ENCODE results near the gene CD47. TPM values are rescaled to one million over a fixed set of nuclear protein-coding genes. Genes with fewer than 3 reads are reported as not detected.
A peak's percentile ranks its signal among the peaks of the same experiment; 100 is the strongest.

CD47 gene
- polyA plus RNA-seq (2013, experiment 1 of 4): 49.8 TPM
- polyA plus RNA-seq (2013, experiment 2 of 4): 62.4 TPM
- polyA plus RNA-seq (2013, experiment 3 of 4): 64.6 TPM
- polyA plus RNA-seq (2013, experiment 4 of 4): 75.0 TPM

DNA sequence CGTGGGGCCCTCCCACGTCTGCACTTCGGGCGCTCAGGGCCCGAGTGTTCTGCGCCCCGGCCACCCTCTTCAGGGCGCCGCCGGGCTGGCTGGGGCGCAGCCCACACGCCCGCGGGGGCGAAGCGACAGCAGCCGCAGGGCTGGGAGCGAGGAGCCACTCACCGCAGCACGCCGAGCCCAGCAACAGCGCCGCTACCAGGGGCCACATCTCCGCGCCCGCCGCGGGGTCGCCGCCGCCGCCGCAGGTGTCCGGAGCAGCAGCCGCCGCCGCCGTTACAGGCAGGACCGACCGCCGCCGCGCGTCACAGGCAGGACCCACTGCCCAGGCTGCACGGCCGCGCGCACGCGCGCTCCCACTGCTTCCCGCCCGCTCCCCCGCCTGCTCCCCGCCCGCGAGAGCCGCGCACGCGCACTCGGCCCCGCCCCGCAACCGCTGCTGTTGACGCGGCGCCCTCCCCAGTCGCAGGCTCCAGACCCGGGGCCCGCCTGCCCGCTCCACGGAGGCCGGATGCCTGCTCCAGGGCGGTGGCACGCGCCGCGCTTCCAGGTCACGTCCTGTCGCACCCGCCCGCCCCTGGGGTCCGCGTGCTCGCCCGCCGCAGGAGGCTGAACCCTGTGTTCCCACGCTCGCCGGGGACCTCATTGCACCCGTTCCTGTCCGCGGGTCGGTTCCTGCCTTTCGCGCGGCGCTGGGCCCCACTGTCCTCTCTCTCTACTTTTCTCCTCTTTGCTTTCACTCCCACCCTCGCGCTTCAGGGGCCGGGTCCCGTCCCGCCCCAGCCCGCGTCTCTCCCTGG lies at the start of gene CD47:
Gene CD47, minus strand, starts transcription at position 331 of the 797 bp plus-strand sequence. Its CDS starts 123 bp downstream, at position 208.
- H3K4me3 ChIP-seq (ENCODE audit: insufficient read depth, low read depth, low read length): peak within 1 kb of the TSS; percentile 86
- H3K36me3 ChIP-seq (ENCODE audit: control insufficient read depth, insufficient read depth, low read length): no peaks in the 10 kb centered on the region
- H3K27ac ChIP-seq (ENCODE audit: insufficient read depth, low read depth, low read length, poor library complexity, severe bottlenecking): no peak within 1 kb of the TSS
- H3K27me3 ChIP-seq (ENCODE audit: control insufficient read depth, insufficient read depth, low read length, poor library complexity, severe bottlenecking): peaks cover 34% of the 10 kb centered on the region
- H3K4me1 ChIP-seq (ENCODE audit: control insufficient read depth, insufficient read depth, low read length): no peaks in the 10 kb centered on the region
- H3K9me3 ChIP-seq (ENCODE audit: control insufficient read depth, low read length): no peaks in the 10 kb centered on the region
- WGBS, 2 experiments: 0% methylated on average over 106 of the region's 106 CpGs

DNA sequence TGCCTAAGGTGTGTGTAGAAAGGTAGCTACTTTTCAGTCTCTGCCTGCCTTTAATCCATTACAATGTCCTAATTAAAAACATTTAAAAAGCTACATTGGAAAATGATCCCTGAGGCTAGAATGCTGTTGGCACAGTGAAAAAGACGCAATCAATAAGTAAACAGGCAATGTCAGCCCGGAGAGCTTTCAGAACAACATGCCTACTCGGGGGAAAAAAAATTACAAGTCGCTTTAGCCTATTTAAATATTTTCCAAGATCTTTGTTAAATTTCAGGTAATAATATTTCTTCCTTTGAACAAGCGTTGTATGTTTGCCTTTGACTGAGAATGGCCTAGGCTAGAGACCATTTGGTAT lies 46.6 kb upstream of the CD47 start:
- H3K27me3 ChIP-seq (ENCODE audit: control insufficient read depth, insufficient read depth, low read length, poor library complexity, severe bottlenecking): no peaks in the 10 kb centered on the region
- WGBS, 2 experiments: 92 to 96% methylated on average over 5 of the region's 5 CpGs
- no peaks in the 10 kb centered on the region for H3K36me3 ChIP-seq (ENCODE audit: control insufficient read depth, insufficient read depth, low read length)
- H3K4me1 ChIP-seq (ENCODE audit: control insufficient read depth, insufficient read depth, low read length): no peaks in the 10 kb centered on the region
- H3K27ac ChIP-seq (ENCODE audit: insufficient read depth, low read depth, low read length, poor library complexity, severe bottlenecking): no peak overlapping the region
- no peak overlapping the region for H3K4me3 ChIP-seq (ENCODE audit: insufficient read depth, low read depth, low read length)
- H3K9me3 ChIP-seq (ENCODE audit: control insufficient read depth, low read length): no peaks in the 10 kb centered on the region

DNA sequence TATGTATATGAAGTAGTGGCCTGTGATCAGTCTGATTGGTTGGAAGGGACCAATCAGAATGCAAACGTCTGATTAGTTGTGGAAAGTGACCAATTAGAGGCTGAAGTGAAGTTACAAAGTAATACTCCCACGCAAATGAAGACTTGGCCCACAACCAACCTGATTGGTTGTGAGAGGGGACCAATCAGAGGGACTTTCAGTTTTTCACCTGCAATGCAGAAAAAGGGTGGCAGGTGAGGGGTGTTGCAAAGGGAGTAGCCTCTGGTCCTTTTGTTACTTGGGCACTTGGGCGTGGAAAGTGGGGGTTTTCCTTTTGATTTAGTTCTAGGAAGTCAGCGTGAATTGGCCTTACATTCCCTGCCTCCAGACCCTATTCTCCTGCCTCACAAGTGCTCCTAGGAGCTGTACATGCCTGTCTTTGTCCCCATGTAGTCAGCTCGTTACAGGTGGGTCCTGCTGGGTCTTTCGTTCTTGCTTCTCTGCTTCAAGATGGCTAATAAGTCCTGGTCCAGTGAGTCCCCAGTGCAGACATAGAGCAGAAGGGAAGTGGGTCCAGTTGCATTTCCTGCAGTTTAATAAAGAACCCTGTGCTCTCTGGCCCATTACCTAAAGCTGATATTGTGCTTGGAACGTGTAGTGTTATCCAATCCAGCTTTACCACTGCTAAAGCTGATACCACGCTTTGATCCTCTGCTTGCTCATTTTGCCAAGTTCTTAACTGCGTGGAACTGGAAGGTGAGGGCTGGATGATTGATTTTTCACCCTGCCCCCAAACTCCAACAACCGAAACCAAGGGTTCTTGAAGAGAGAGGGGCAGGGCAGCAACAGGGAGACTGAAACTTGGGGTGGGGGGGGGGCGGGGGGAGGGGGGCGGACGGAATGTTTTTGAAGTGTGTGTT lies 46.0 kb upstream of the CD47 start:
- Histone ChIP-seq H3K36me3 (ENCODE audit: control insufficient read depth, insufficient read depth, low read length) (no peaks in the 10 kb centered on the region), H3K4me3 (ENCODE audit: insufficient read depth, low read depth, low read length) (no peak overlapping the region), H3K9me3 (ENCODE audit: control insufficient read depth, low read length) (no peaks in the 10 kb centered on the region), H3K27ac (ENCODE audit: insufficient read depth, low read depth, low read length, poor library complexity, severe bottlenecking) (no peak overlapping the region), H3K4me1 (ENCODE audit: control insufficient read depth, insufficient read depth, low read length) (no peaks in the 10 kb centered on the region), H3K27me3 (ENCODE audit: control insufficient read depth, insufficient read depth, low read length, poor library complexity, severe bottlenecking) (no peaks in the 10 kb centered on the region)
- WGBS, 2 experiments: 92 to 94% methylated on average over 9 of the region's 13 CpGs

DNA sequence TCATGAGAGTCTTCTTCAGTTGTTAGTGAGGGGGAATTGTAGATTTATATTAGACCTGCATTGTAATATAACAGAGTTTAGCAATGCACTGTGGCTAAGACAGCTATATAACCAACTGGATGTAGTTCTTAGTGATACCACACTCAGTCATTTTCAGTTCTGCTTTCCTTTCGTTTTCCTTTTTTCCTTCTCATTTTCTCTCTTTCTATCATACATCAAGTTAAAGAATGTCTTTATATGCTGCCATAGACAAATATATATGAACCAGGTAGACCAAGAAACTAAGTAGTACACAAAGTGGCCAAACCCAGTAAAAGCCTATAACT lies 43.7 kb upstream of the CD47 start:
- H3K36me3 ChIP-seq (ENCODE audit: control insufficient read depth, insufficient read depth, low read length): no peaks in the 10 kb centered on the region

DNA sequence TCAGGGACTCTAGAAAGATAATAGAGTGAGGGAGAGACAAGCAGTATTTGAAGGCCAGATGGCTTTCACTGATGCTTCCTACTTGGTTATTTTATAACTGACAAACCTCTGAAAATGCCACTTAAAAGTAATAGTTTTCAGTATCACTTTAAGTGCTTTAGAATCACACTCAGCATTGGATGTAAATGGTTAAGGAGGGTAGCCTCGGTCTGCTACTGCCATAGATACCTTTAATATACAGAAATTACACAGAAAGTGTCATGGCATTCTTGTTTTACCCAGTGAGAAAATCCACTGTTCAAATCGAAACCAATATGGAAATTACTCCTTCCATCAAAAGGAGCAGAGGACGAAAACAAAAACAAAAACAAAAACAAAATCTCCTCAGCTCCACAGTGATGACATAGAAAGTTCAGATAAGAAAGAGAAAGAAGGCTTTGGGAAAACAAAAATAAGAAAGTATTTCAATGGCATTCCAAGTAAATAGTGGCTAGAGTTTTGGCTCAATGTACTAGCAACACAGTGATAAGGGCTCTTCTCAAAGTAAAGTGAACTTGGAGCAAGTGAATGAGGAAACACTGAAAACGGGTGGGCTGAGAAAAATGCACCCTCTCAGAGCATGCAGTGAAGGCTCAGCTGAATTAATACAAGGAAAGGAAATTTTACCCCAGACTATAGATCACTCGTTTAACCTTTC lies 43.2 kb upstream of the CD47 start:
- Histone ChIP-seq H3K4me1 (ENCODE audit: control insufficient read depth, insufficient read depth, low read length) (no peaks in the 10 kb centered on the region), H3K36me3 (ENCODE audit: control insufficient read depth, insufficient read depth, low read length) (no peaks in the 10 kb centered on the region), H3K27ac (ENCODE audit: insufficient read depth, low read depth, low read length, poor library complexity, severe bottlenecking) (no peak overlapping the region), H3K27me3 (ENCODE audit: control insufficient read depth, insufficient read depth, low read length, poor library complexity, severe bottlenecking) (no peaks in the 10 kb centered on the region), H3K9me3 (ENCODE audit: control insufficient read depth, low read length) (no peaks in the 10 kb centered on the region), H3K4me3 (ENCODE audit: insufficient read depth, low read depth, low read length) (no peak overlapping the region)
- WGBS, 2 experiments: 81 to 93% methylated on average over 2 to 5 of the region's 5 CpGs

More for the DNA sequence above, 43.7 kb upstream of the CD47 start:
- no peaks in the 10 kb centered on the region for H3K27me3 ChIP-seq (ENCODE audit: control insufficient read depth, insufficient read depth, low read length, poor library complexity, severe bottlenecking)
- no peaks in the 10 kb centered on the region for H3K9me3 ChIP-seq (ENCODE audit: control insufficient read depth, low read length)
- H3K27ac ChIP-seq (ENCODE audit: insufficient read depth, low read depth, low read length, poor library complexity, severe bottlenecking): no peak overlapping the region
- H3K4me1 ChIP-seq (ENCODE audit: control insufficient read depth, insufficient read depth, low read length): no peaks in the 10 kb centered on the region
- 84 to 100% methylated on average over 1 of the region's 1 CpG for WGBS, 2 experiments
- no peak overlapping the region for H3K4me3 ChIP-seq (ENCODE audit: insufficient read depth, low read depth, low read length)

DNA sequence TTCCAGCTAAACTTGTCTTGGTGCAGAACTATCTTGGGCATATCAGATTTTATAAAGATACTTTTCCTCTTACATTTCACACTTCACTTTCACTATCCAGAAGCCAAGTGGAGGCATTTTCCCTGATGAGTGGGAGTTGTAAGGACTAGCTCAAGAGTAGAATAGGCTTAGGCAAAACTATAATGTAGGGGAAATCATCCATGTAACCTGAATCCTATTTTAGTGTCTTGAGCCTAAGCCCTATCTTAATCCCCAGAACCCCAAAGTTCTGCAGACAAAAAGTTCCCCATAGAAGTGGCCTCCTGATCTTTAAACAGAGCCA lies 42.2 kb upstream of the CD47 start:
- no peak overlapping the region for H3K27ac ChIP-seq (ENCODE audit: insufficient read depth, low read depth, low read length, poor library complexity, severe bottlenecking)
- H3K9me3 ChIP-seq (ENCODE audit: control insufficient read depth, low read length): no peaks in the 10 kb centered on the region
- no peak overlapping the region for H3K4me3 ChIP-seq (ENCODE audit: insufficient read depth, low read depth, low read length)
- H3K4me1 ChIP-seq (ENCODE audit: control insufficient read depth, insufficient read depth, low read length): no peaks in the 10 kb centered on the region
- H3K27me3 ChIP-seq (ENCODE audit: control insufficient read depth, insufficient read depth, low read length, poor library complexity, severe bottlenecking): no peaks in the 10 kb centered on the region
- H3K36me3 ChIP-seq (ENCODE audit: control insufficient read depth, insufficient read depth, low read length): no peaks in the 10 kb centered on the region

DNA sequence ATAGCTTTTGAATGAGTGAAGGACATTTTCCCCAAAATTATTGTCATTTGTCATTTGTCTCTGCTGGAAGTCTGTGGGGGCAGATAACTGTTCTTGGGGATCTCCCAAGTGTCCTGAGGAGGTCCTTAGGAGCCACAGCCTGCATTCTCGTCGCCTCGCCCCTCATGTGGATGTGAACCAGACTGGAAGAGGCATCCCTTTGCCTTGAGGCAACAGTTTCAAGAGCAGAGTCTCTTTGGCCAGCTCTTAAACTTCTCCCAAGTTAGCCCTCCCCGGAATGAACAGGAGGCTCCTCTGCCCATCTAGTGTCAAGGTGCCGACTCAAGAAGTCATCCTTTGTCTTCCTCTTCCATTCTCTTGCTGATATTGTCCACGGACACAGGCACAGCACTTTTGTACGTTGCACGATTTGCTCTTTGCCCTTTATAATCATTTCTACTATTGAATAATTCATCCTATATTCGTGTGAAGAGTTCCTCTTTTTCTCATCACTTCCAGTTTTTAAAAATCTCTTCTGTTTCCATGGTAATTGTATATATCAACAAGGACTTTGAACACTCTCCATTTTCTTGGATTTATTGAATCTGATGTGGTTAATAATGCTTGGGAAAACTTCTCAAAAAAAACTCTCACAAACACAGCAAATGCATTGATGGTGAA lies 40.8 kb upstream of the CD47 start:
- H3K36me3 ChIP-seq (ENCODE audit: control insufficient read depth, insufficient read depth, low read length): no peaks in the 10 kb centered on the region
- no peaks in the 10 kb centered on the region for H3K27me3 ChIP-seq (ENCODE audit: control insufficient read depth, insufficient read depth, low read length, poor library complexity, severe bottlenecking)
- WGBS, 2 experiments: 94 to 96% methylated on average over 9 of the region's 9 CpGs
- H3K4me3 ChIP-seq (ENCODE audit: insufficient read depth, low read depth, low read length): no peak overlapping the region
- no peaks in the 10 kb centered on the region for H3K4me1 ChIP-seq (ENCODE audit: control insufficient read depth, insufficient read depth, low read length)
- H3K9me3 ChIP-seq (ENCODE audit: control insufficient read depth, low read length): no peaks in the 10 kb centered on the region
- H3K27ac ChIP-seq (ENCODE audit: insufficient read depth, low read depth, low read length, poor library complexity, severe bottlenecking): no peak overlapping the region

DNA sequence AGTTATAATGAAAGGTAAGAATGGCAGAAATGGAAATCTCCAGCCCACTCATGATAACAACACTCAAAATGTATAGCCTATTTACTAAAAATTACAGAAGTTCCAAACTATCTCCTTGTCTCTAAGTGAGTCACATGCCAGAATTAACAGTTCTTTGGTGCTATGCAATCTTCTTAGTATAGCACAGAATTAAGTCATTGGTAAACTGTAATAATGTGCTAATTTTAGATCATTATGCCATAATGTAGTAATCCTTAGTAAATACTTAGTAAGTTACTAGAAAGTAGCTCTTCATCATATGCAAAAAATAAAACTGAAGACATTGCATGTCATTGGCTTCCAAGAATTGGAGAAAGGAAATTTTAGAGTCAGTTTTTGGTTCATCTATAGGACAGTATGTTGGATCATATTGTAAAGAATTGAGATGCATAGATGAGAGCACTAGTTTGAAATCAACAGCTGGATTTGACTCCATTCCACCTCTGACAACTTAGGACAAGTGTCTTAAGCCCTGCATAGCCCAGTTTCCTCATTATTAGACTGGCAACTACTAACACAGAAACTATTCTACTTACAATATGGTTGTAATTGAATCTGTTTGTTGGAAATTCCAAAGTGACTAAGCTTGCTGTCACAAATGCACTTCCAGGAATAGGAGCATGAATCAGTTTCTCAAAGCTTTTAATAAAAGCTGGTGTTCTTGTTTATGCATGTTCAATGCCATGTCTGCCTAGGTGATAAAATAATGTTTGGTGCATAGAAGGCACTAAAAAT lies 40.1 kb upstream of the CD47 start:
- no peak overlapping the region for H3K4me3 ChIP-seq (ENCODE audit: insufficient read depth, low read depth, low read length)
- H3K36me3 ChIP-seq (ENCODE audit: control insufficient read depth, insufficient read depth, low read length): no peaks in the 10 kb centered on the region
- no peak overlapping the region for H3K27ac ChIP-seq (ENCODE audit: insufficient read depth, low read depth, low read length, poor library complexity, severe bottlenecking)
- no peaks in the 10 kb centered on the region for H3K27me3 ChIP-seq (ENCODE audit: control insufficient read depth, insufficient read depth, low read length, poor library complexity, severe bottlenecking)
- peaks cover 3% of the 10 kb centered on the region for H3K4me1 ChIP-seq (ENCODE audit: control insufficient read depth, insufficient read depth, low read length)
- H3K9me3 ChIP-seq (ENCODE audit: control insufficient read depth, low read length): no peaks in the 10 kb centered on the region

DNA sequence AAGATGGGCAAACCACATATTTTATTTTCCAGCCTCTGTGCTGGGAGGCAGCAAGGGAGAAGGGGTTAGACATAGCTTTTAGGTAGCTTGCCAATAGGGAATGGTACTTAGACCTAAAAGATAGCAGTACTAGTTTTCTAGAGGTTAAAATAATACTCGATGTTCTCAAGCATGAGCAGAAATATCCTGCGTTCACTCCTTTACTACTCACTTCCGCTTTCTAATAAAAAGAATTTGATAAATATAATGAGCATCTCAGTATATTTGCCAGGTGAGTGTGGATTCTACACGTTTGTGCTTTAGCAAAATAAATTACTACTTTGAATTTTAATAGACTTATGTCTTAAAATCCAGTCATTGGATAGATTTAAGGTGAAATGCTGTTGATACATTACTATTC lies 39.4 kb upstream of the CD47 start:
- Histone ChIP-seq H3K27me3 (ENCODE audit: control insufficient read depth, insufficient read depth, low read length, poor library complexity, severe bottlenecking) (no peaks in the 10 kb centered on the region), H3K4me1 (ENCODE audit: control insufficient read depth, insufficient read depth, low read length) (peaks cover 9% of the 10 kb centered on the region), H3K27ac (ENCODE audit: insufficient read depth, low read depth, low read length, poor library complexity, severe bottlenecking) (no peak overlapping the region), H3K36me3 (ENCODE audit: control insufficient read depth, insufficient read depth, low read length) (no peaks in the 10 kb centered on the region), H3K9me3 (ENCODE audit: control insufficient read depth, low read length) (no peaks in the 10 kb centered on the region), H3K4me3 (ENCODE audit: insufficient read depth, low read depth, low read length) (no peak overlapping the region)
- WGBS, 2 experiments: 100% methylated on average over 1 to 2 of the region's 4 CpGs
